Small intestine (tissue), 7 donors: ENCODE data around the gene WNT3A. TPM values are rescaled to one million over a fixed set of nuclear protein-coding genes. Genes with fewer than 3 reads are reported as not detected.
A peak's percentile ranks its signal among the peaks of the same experiment; 100 is the strongest.

Source experiments
- DNase-seq, 2 donors: peaks; one replicate each; pipeline versions ENCODE4 v3.0.0 to v3.0.0-alpha.2; 2013
- FAIRE-seq: peaks from 2 replicates; lab custom pipeline; 2012; peaks lifted over from hg19 to GRCh38; lab: Jason Lieb, UNC
- H3K27ac ChIP-seq, 3 donors: one replicate each; pipeline ENCODE4 v1.5.1; 2013; ENCODE audit warnings: low read length in 2 of 3, mild to moderate bottlenecking in 2 of 3, control low read depth in 1 of 3, inconsistent platforms in 1 of 3, low read depth in 1 of 3, moderate library complexity in 1 of 3
- H3K27me3 ChIP-seq, 3 donors: one replicate each; pipeline ENCODE4 v1.6.1; 2013; ENCODE audit warnings: low read length in 3 of 3, inconsistent platforms in 1 of 3; ENCODE audit not compliant: control insufficient read depth in 3 of 3, insufficient read depth in 3 of 3
- H3K36me3 ChIP-seq, 3 donors: one replicate each; pipeline ENCODE4 v1.6.1; 2013; ENCODE audit warnings: low read length in 3 of 3, inconsistent platforms in 1 of 3, low read depth in 1 of 3, mild to moderate bottlenecking in 1 of 3, moderate library complexity in 1 of 3; ENCODE audit not compliant: control insufficient read depth in 3 of 3, insufficient read depth in 2 of 3
- H3K4me1 ChIP-seq, 3 donors: one replicate each; pipeline ENCODE4 v1.6.1; 2013; ENCODE audit warnings: low read length in 2 of 3, inconsistent platforms in 1 of 3, low read depth in 1 of 3, mild to moderate bottlenecking in 1 of 3, moderate library complexity in 1 of 3; ENCODE audit not compliant: control insufficient read depth in 3 of 3, insufficient read depth in 2 of 3
- H3K4me3 ChIP-seq, 3 donors: one replicate each; pipeline ENCODE4 v1.5.1; 2013; ENCODE audit warnings: low read length in 3 of 3, control low read depth in 1 of 3, inconsistent platforms in 1 of 3, low read depth in 1 of 3, mild to moderate bottlenecking in 1 of 3, moderate library complexity in 1 of 3
- H3K9me3 ChIP-seq, 2 donors: one replicate each; pipeline ENCODE4 v1.6.1; 2013; ENCODE audit warnings: low read depth in 1 of 2, low read length in 1 of 2; ENCODE audit not compliant: control insufficient read depth in 2 of 2, insufficient read depth in 1 of 2
- WGBS, 3 donors: extraction: QIAGEN DNeasy Blood & Tissue Kit; methylation state at CpG; one replicate each; pipeline ENCODE4 v1.1.7; 2013; 5-methylcytosine and 5-hydroxymethylcytosine counted together
- polyA plus RNA-seq, 4 donors: library from polyadenylated mRNA; stranded (reverse) in 3 of 4; unstranded in 1 of 4; fragments of 200-250 nt in 3 of 4; fragments of 120-200 nt in 1 of 4; gene quantifications; one replicate each; pipeline versions ENCODE4 v1.2.1 to v1.2.3, GENCODE V29; 2013
- donor health status: healthy with polysubstance abuse.
- donor health status: control.
- donor health status: control.
- donor health status: Bipolar disorder and iron deficiency.
- donor health status: healthy.

Gene WNT3A
- polyA plus RNA-seq, 4 donors = 0.01 TPM; not detected in 3

DNA sequence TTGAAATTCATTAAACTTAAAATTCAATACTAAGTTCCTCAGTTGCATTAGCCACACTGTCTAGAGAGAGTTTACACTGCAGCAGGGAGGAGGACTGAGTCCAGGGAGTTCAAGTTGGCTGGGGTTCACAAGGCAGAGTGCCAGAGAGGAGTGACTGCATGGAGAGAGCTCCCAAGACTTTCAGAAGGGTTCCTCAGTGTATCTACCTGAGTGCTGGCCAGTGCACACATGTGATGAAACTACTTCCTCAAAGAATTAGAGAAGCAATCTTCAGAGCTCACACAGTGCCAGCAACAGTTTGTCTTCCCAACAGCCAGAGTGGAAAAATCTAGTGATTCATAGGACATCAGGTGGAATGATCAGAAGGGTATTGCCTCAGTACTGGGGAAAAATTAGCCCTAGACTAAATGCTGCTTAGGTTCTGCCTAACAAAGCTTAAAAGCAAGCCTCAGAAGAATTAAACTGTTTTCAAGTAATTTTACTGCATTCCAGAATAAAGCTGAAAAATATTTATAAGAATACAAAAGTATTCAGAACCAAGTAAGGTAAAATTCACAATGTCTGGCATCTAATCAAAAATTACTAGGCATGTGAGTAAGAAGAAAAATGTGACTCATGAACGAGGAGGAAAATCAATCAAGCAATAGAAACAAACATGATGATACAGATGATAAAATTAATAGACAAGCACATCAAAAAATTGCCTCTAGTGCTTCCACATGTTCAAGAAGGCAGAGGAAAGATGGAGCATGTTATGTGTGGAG lies 10.4 kb upstream of the WNT3A start:
- WGBS, 3 donors = 3 to 25% (median 10%) methylated on average over 1 of the region's 1 CpG
- Histone ChIP-seq H3K9me3 (peaks cover 0 to 15% of the 10 kb centered on the region in 2 donors), H3K27ac (no peak overlapping the region), H3K4me3 (no peak overlapping the region), H3K4me1 (no peaks in the 10 kb centered on the region), H3K27me3 (peaks cover 0 to 5% (median 4%) of the 10 kb centered on the region in 3 donors), H3K36me3 (no peaks in the 10 kb centered on the region)
- FAIRE-seq (no peak), DNase-seq (no peak)

DNA sequence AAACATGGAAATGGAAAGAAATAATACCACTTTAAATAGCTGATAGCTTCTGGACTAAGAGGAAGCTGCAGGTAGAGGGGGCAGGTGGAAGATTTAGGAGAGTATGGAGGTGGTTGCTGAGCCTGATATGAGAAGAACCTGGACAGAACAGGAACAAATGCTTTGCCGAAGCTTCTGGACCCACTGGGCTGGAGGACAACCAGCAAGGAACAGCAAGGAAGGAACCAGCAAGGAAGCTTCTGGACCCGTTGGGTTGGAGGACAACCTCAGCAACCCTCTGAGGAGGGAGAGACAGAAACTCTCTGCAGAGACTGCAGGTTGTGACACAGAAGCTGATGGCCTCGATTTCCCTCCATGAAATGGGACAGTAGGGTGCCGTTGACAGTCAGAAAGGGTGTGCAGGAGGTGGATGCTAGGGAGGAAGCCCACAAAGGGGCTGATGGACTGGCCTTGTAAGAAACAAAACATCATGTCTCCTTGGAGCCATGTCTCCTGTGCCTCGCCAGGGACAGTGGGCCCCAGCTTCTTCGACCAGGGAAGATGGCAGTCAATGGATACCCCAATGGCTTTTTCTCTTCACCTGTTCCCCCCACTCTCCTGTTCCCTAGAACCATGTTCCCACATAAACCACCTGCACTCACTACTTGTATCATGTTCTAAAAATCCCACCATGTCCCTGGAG lies 8.3 kb upstream of the WNT3A start:
- H3K27me3 ChIP-seq = peaks cover 0 to 21% (median 8%) of the 10 kb centered on the region in 3 donors
- no peaks in the 10 kb centered on the region for H3K4me1 ChIP-seq
- WGBS, 3 donors = 63 to 77% (median 70%) methylated on average over 6 of the region's 6 CpGs
- no peak overlapping the region for H3K27ac ChIP-seq
- H3K36me3 ChIP-seq = no peaks in the 10 kb centered on the region
- H3K4me3 ChIP-seq = no peak overlapping the region
- FAIRE-seq (no peak), DNase-seq (no peak)
- H3K9me3 ChIP-seq = peaks cover 0 to 15% of the 10 kb centered on the region in 2 donors

DNA sequence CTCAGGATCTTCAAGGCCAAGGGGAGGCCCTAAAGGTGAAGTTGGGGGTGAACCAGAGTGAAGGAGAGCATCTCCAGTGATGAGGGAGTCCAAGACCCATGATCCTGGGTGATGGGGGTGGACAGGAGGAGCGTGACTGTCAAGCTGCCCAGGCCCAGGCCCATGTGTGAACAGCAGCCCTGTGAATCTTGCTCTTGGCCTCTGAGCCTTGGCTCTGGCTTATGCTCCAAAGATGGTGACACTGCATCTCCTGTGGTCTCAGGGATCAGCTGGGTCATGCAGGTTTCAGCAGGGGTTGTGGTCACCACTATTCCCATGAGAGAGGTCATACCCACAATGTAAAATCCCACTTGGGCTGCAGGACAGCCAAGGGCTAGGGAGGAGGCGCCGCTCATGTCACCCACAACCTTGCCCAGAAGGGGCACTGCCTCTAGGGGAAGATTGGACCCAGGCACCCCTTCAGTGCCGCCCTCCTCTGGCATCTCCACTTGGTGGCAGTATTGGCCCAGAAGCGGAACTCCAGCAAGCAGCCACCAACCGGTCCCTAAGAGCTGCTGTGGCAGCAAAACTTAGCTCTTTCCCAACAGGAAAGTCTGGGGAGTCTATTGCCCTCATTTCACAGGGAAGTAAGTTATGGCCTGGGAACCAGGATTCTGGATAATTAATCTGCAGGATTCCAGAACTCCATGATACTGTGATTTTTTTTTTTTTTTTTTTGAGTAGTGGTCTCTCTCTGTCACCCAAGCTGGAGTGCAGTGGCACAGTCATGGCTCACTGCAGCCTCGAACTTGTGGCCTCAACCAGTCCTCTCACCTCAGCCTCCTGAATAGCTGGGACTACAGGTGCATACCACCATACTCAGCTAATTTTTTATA lies 7.5 kb upstream of the WNT3A start:
- DNase-seq (peak; percentile 68 to 84), FAIRE-seq (no peak)
- WGBS, 3 donors = 13 to 18% (median 16%) methylated on average over 7 of the region's 7 CpGs
- Histone ChIP-seq H3K4me1 (no peaks in the 10 kb centered on the region), H3K9me3 (peaks cover 0 to 15% of the 10 kb centered on the region in 2 donors), H3K36me3 (no peaks in the 10 kb centered on the region), H3K27me3 (peaks cover 0 to 28% (median 11%) of the 10 kb centered on the region in 3 donors), H3K4me3 (no peak overlapping the region), H3K27ac (no peak overlapping the region)

DNA sequence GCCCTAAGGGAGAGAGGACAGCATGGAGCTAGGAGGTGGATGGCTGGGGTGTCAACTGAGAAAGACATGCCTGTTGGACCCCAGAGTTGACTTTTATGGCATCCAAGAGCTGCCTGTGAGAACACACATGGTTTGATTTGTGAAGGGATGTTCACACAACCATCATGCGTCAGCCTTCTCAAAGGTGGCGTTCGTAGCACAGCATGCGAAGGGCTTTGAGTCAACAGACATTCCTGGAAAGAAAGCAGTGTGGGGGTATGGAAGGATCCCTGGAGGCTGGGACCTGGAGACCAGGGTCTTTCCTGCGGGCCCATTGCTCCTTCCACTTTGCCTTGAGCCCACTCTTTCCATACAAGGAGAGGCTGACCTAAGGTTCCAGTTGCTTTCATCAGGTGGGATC lies 6.4 kb upstream of the WNT3A start:
- no peak for FAIRE-seq
- WGBS, 3 donors = 92 to 93% (median 92%) methylated on average over 5 of the region's 5 CpGs
- DNase-seq = no peak

DNA sequence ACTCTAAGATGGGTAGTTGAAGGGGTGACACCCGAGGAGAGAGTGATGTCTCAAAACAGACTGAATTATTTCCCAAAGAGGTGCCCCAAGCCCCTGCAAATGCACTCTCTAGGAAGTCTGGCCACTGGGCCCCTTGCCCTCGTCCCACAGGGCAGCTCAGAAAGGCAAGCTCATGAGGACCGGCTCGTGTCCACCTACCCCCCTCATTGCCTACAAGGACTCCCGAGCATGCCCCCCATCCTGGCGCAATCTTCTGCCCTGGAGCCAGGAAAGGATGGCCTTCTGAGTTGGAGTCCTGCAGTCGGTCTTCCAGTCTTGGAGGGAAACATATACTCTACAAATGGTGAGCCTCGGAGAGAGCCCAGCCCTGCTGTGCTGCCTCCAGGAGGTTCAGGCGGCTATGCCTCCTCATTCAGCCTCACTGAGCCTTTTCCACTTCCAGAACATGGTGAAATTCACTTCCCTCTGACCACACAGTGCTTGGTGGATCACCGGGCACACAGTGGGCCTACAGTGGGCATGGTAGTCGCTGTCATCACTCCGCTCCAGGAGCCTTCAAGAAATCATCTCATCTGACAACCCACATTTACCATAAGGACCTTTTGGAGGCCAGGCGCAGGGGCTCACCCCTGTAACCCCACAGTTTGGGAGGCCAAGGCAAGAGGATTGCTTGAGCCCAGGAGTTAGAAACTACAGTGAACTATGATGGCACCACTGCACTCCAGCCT lies 5.8 kb upstream of the WNT3A start:
- Histone ChIP-seq H3K27me3 (peaks cover 5 to 45% (median 28%) of the 10 kb centered on the region in 3 donors), H3K4me3 (no peak overlapping the region), H3K9me3 (peaks cover 0 to 12% of the 10 kb centered on the region in 2 donors), H3K4me1 (no peaks in the 10 kb centered on the region), H3K27ac (no peak overlapping the region), H3K36me3 (no peaks in the 10 kb centered on the region)
- 78 to 82% (median 82%) methylated on average over 13 of the region's 13 CpGs for WGBS, 3 donors
- FAIRE-seq (no peak), DNase-seq (no peak)

More for the DNA sequence above, 6.4 kb upstream of the WNT3A start:
- no peaks in the 10 kb centered on the region for H3K36me3 ChIP-seq
- peaks cover 4 to 40% (median 22%) of the 10 kb centered on the region in 3 donors for H3K27me3 ChIP-seq
- H3K4me3 ChIP-seq = no peak overlapping the region
- H3K4me1 ChIP-seq = no peaks in the 10 kb centered on the region
- peaks cover 0 to 15% of the 10 kb centered on the region in 2 donors for H3K9me3 ChIP-seq
- no peak overlapping the region for H3K27ac ChIP-seq

DNA sequence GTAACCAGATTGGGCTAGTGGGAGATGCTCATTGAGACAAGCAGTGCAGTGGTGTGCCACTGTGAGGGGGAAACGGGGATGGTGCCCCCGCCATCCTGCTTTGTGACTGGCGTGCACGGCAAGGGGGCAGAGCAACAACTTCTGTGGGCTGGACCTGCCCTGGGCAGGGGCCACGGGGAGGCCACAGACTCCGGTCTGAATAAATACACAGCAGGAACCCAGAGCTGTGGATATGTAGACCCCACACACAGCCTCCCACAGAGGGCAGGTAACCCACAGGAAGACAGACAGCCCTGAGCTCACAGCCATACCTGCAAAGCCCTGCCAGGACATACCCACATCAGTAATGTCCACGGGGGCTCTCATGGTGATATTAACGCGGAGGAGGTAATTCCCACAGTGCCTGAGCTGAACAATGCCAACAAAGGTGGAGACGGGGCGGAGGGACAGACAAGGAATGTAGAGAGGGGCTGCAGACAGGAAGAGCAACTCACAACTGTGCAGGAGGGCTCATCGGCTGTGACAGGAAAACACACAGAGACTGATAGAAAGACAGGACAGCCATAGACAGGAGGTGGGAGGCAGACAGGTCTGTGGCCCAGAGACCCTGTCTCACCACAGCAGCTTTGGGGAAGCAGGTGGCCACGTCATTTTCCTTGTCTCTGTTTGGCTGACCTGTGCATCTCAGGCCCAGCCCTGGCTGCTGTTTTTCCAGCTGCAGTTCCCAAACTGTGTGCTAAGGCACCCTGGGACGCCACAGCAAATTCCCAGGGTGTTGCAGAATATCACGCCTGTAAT lies 4.9 kb upstream of the WNT3A start:
- no peak overlapping the region for H3K27ac ChIP-seq
- H3K4me3 ChIP-seq = no peak overlapping the region
- FAIRE-seq = no peak
- H3K4me1 ChIP-seq = no peaks in the 10 kb centered on the region
- WGBS, 3 donors = 73 to 75% (median 75%) methylated on average over 15 of the region's 15 CpGs
- H3K27me3 ChIP-seq = peaks cover 11 to 50% (median 31%) of the 10 kb centered on the region in 3 donors
- DNase-seq = no peak
- H3K9me3 ChIP-seq = peaks cover 0 to 6% of the 10 kb centered on the region in 2 donors
- no peaks in the 10 kb centered on the region for H3K36me3 ChIP-seq

DNA sequence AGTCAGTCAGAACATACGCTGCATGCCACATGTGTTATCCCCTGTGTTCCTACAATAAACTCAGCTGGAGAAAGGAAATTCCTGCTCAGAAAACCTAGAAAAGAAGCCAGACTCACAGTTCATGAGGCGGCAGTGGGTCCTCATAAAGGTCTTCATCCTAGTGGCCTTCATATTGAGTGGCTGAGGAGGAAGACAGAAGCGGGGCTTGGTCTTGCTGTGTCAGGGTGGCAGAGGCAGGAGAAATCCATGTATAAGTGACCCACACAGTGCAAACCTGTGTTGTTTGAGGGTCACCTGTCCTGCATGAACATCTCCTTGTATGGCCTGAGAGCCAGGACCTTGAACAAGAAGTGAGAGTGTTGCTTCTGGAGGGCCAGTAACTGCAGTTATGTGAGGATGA lies 4.0 kb upstream of the WNT3A start:
- Histone ChIP-seq H3K27me3 (peaks cover 14 to 55% (median 31%) of the 10 kb centered on the region in 3 donors), H3K27ac (no peak overlapping the region), H3K4me3 (no peak overlapping the region), H3K4me1 (no peaks in the 10 kb centered on the region), H3K36me3 (no peaks in the 10 kb centered on the region), H3K9me3 (peaks cover 0 to 5% of the 10 kb centered on the region in 2 donors)
- WGBS, 3 donors = 84 to 87% (median 87%) methylated on average over 3 of the region's 3 CpGs
- DNase-seq (no peak), FAIRE-seq (no peak)
